Endothelial cell of umbilical vein (primary cell): ENCODE data around the gene ARHGAP22. TPM values are rescaled to one million over a fixed set of nuclear protein-coding genes. Genes with fewer than 3 reads are reported as not detected.

Experiments
- BruUV-seq: library from RNA; stranded (reverse); fragments of 400-500 nt; replicated peaks from 2 replicates; lab custom pipeline; 2021; lab: Mats Ljungman, UMichigan
- CTCF ChIA-PET: fragments of 300-600, 350-600 bp; sonication (Branson Sonifier 250); formaldehyde crosslinking; loops from one replicate; lab custom pipeline; 2021; ENCODE audit warnings: antibody characterized with exemption, inconsistent platforms; lab: Charles Lee
- POLR2A ChIA-PET: fragments of 300-600, 350-600 bp; sonication (Branson Sonifier 250); formaldehyde crosslinking; loops from one replicate; lab custom pipeline; 2021; ENCODE audit warnings: antibody characterized with exemption, inconsistent platforms; lab: Charles Lee
- DNase-seq: peaks from one replicate; pipeline ENCODE4 v3.0.0-alpha.2; 2011; ENCODE audit warnings: low read depth, low spot score
- FAIRE-seq: peaks from 2 replicates; lab custom pipeline; 2011; peaks lifted over from hg19 to GRCh38; lab: Jason Lieb, UNC
- H2AFZ ChIP-seq: 2 replicates; pipeline ENCODE4 v1.6.0; 2012; ENCODE audit warnings: low read depth, low read length, control low read depth, inconsistent platforms
- H3K27ac ChIP-seq: 2 replicates; pipeline ENCODE4 v1.5.1; 2011; ENCODE audit warnings: low read depth, mild to moderate bottlenecking, control low read depth, low read length, moderate library complexity; ENCODE audit not compliant: insufficient read depth
- H3K27me3 ChIP-seq, 2 experiments: 2 replicates each; pipeline versions ENCODE4 v1.6.0 to v1.6.1; 2011; ENCODE audit warnings: low read length in 2 of 2, mixed read lengths in 1 of 2; ENCODE audit not compliant: control insufficient read depth in 2 of 2, insufficient read depth in 2 of 2
- H3K36me3 ChIP-seq, 2 experiments: 2 replicates in 1 of 2; 3 replicates in 1 of 2; pipeline ENCODE4 v1.5.1; 2011; ENCODE audit warnings: low read length in 2 of 2, mild to moderate bottlenecking in 1 of 2, moderate library complexity in 1 of 2; ENCODE audit not compliant: control insufficient read depth in 2 of 2, insufficient read depth in 2 of 2; ENCODE audit errors: extremely low read depth in 1 of 2
- H3K4me1 ChIP-seq: 3 replicates; pipeline ENCODE4 v1.5.1; 2011; ENCODE audit warnings: mild to moderate bottlenecking, low read length; ENCODE audit not compliant: control insufficient read depth, insufficient read depth; ENCODE audit errors: extremely low read depth
- H3K4me2 ChIP-seq: 2 replicates; pipeline ENCODE4 v1.6.1; 2011; ENCODE audit warnings: low read length, control low read depth, mixed read lengths; ENCODE audit not compliant: insufficient read depth
- H3K4me3 ChIP-seq, 3 experiments: fragments of 200-600 bp in 1 of 3; sonication (generic), shearing (Covaris generic) in 1 of 3; replicated peaks in 1 of 3; 2 replicates each; pipeline ENCODE4 v1.5.1; 2011 to 2016; ENCODE audit warnings: control low read depth in 3 of 3, low read length in 3 of 3, mild to moderate bottlenecking in 2 of 3, inconsistent platforms in 1 of 3, low read depth in 1 of 3, moderate library complexity in 1 of 3; ENCODE audit not compliant: insufficient read depth in 1 of 3
- H3K79me2 ChIP-seq: 2 replicates; pipeline ENCODE4 v1.6.0; 2012; ENCODE audit warnings: low read length, inconsistent platforms; ENCODE audit not compliant: control insufficient read depth, insufficient read depth
- H3K9ac ChIP-seq: replicated peaks from 2 replicates; pipeline ENCODE3; 2011; ENCODE audit warnings: low read length, control low read depth; ENCODE audit not compliant: insufficient read depth; ENCODE audit errors: extremely low read depth
- H3K9me1 ChIP-seq: replicated peaks from 3 replicates; pipeline ENCODE4 v1.6.0; 2011; ENCODE audit warnings: mild to moderate bottlenecking, low read length; ENCODE audit not compliant: control insufficient read depth, insufficient read depth; ENCODE audit errors: extremely low read depth
- H3K9me3 ChIP-seq: replicated peaks from 2 replicates; pipeline ENCODE4 v1.5.1; 2012; ENCODE audit warnings: low read length, inconsistent platforms; ENCODE audit not compliant: control insufficient read depth, insufficient read depth
- H4K20me1 ChIP-seq: replicated peaks from 2 replicates; pipeline ENCODE3; 2011; ENCODE audit warnings: mild to moderate bottlenecking, low read length; ENCODE audit not compliant: control insufficient read depth, insufficient read depth; ENCODE audit errors: extremely low read depth
- CTCF ChIP-seq, 2 donors: IDR thresholded peaks; 1 replicate in 1 of 2; 2 replicates in 1 of 2; pipeline ENCODE4 v1.5.1; 2011; ENCODE audit warnings: low read length in 2 of 2, mild to moderate bottlenecking in 2 of 2, moderate library complexity in 2 of 2, control low read depth in 1 of 2, inconsistent platforms in 1 of 2, low read depth in 1 of 2; ENCODE audit not compliant: insufficient read depth in 1 of 2; ENCODE audit errors: extremely low read depth in 1 of 2
- EZH2 ChIP-seq: IDR thresholded peaks from 2 replicates; pipeline ENCODE4 v1.6.1; 2012; ENCODE audit warnings: borderline replicate concordance, low read depth, mild to moderate bottlenecking, moderate library complexity, low read length, inconsistent platforms; ENCODE audit not compliant: severe bottlenecking
- FOS ChIP-seq: IDR thresholded peaks from 2 replicates; pipeline ENCODE4 v1.6.1; 2011; ENCODE audit warnings: mild to moderate bottlenecking, low read length, moderate library complexity, borderline replicate concordance; ENCODE audit not compliant: insufficient read depth
- GATA2 ChIP-seq: IDR thresholded peaks from 2 replicates; pipeline ENCODE4 v1.7.0; 2011; ENCODE audit warnings: low read depth, mild to moderate bottlenecking, moderate library complexity, mixed read lengths, low read length; ENCODE audit not compliant: insufficient read length, insufficient read depth
- JUN ChIP-seq: IDR thresholded peaks from 2 replicates; pipeline ENCODE4 v1.6.1; 2011; ENCODE audit warnings: borderline replicate concordance, low read depth; ENCODE audit not compliant: insufficient read length, insufficient read depth
- MAX ChIP-seq: IDR thresholded peaks from 2 replicates; pipeline ENCODE4 v1.6.1; 2011; ENCODE audit not compliant: insufficient read depth, insufficient read length
- MYC ChIP-seq: IDR thresholded peaks from one replicate; pipeline ENCODE4 v1.6.1; 2011; ENCODE audit warnings: mild to moderate bottlenecking, low read depth, low read length
- POLR2A ChIP-seq: IDR thresholded peaks from 2 replicates; pipeline ENCODE4 v1.6.1; 2012; ENCODE audit warnings: low read depth, mild to moderate bottlenecking, control low read depth, low read length
- POLR2AphosphoS5 ChIP-seq: IDR thresholded peaks from 2 replicates; pipeline ENCODE4 v1.6.1; 2012; ENCODE audit warnings: low read depth, mild to moderate bottlenecking, control low read depth, low read length, moderate library complexity; ENCODE audit not compliant: insufficient read depth
- dilution Hi-C: fragments of 300-500 bp; cut with MboI; formaldehyde crosslinking; loops from one replicate; pipeline ENCODE4 v1.15.0; 2019; ENCODE audit warnings: low sequenced_read_pairs; ENCODE audit not compliant: extremely low pct_ligation_motif_present
- intact Hi-C: fragments of 100-400 bp; cut with micrococcal nuclease; formaldehyde crosslinking; loops from one replicate; pipeline ENCODE4 v1.10.0; 2022
- polyA plus RNA-seq, 4 experiments: library from polyadenylated mRNA; depleted of rRNA in 3 of 4; stranded (reverse) in 3 of 4; unstranded in 1 of 4; fragments of >200 nt; gene quantifications; 2 replicates each; pipeline versions ENCODE4 v1.2.1 to v1.2.3, GENCODE V29; 2011 to 2012; ENCODE audit warnings: missing spikeins in 1 of 4
- total RNA-seq: library from RNA; stranded (reverse); gene quantifications from 2 replicates; pipeline ENCODE4 v1.2.3, GENCODE V29; 2021

The ARHGAP22 gene
- total and polyA plus RNA-seq, 2 donors (not counting 3 experiments of a cell fraction or from before 2014, with no cell fraction given) = 8.6 to 50.3 TPM

GRCh38 chr10:48582970-48583369 lies 21.9 kb downstream of the ARHGAP22 start:
- Histone ChIP-seq H3K9me3 (no peaks in the 10 kb centered on the region), H2AFZ (no peak overlapping the region), H4K20me1 (no peaks in the 10 kb centered on the region), H3K9me1 (no peaks in the 10 kb centered on the region), H3K4me1 (no peaks in the 10 kb centered on the region), H3K4me2 (no peak overlapping the region), H3K27ac (no peak overlapping the region), H3K36me3 (peaks cover 3 to 12% of the 10 kb centered on the region in 2 experiments), H3K4me3 (no peak overlapping the region), H3K79me2 (peaks cover 72% of the 10 kb centered on the region), H3K9ac (no peak overlapping the region), H3K27me3 (no peaks in the 10 kb centered on the region)
- ChIA-PET CTCF (interaction anchor here (1.0 kb wide), 1 partner anchor 25 kb away, joined by 3 read pairs; no protein-coding TSS in a partner anchor), POLR2A (no interaction called here)
- BruUV-seq = no TSS peak
- intact Hi-C loops = no loop called here
- DNase-seq = no peak
- no peak for TF ChIP-seq EZH2
- no peak for TF ChIP-seq CTCF (IDR thresholded peaks at IDR 0.05; ENCODE audit: extremely low read depth in 1 of 2, insufficient read depth in 1 of 2, low read depth in 1 of 2, low read length in 2 of 2)
- no peak for TF ChIP-seq POLR2AphosphoS5
- TF ChIP-seq JUN = no peak
- no peak for TF ChIP-seq GATA2
- no peak for TF ChIP-seq FOS
- dilution Hi-C loops = no loop called here
- FAIRE-seq = no peak

GRCh38 chr10:48580236-48580635 lies 24.6 kb downstream of the ARHGAP22 start:
- no peaks in the 10 kb centered on the region for H3K9me3 ChIP-seq
- DNase-seq (no peak), FAIRE-seq (no peak)
- H3K4me3 ChIP-seq = no peak overlapping the region
- H3K27me3 ChIP-seq = no peaks in the 10 kb centered on the region
- H3K4me1 ChIP-seq = no peaks in the 10 kb centered on the region
- H3K79me2 ChIP-seq = peaks cover 54% of the 10 kb centered on the region
- dilution Hi-C loops = no loop called here
- no peak for TF ChIP-seq MYC
- TF ChIP-seq MAX = no peak
- no peak for TF ChIP-seq POLR2AphosphoS5
- TF ChIP-seq JUN = no peak
- no peak for TF ChIP-seq GATA2
- TF ChIP-seq EZH2 = no peak
- TF ChIP-seq CTCF (IDR thresholded peaks at IDR 0.05; ENCODE audit: extremely low read depth in 1 of 2, insufficient read depth in 1 of 2, low read depth in 1 of 2, low read length in 2 of 2) = no peak
- TF ChIP-seq POLR2A = no peak
- TF ChIP-seq FOS = no peak
- POLR2A ChIA-PET = no interaction called here
- peaks cover 3 to 12% of the 10 kb centered on the region in 2 experiments for H3K36me3 ChIP-seq
- no peak overlapping the region for H3K27ac ChIP-seq
- H3K9ac ChIP-seq = no peak overlapping the region
- no peaks in the 10 kb centered on the region for H3K9me1 ChIP-seq
- H4K20me1 ChIP-seq = no peaks in the 10 kb centered on the region
- H2AFZ ChIP-seq = no peak overlapping the region
- BruUV-seq = no TSS peak
- CTCF ChIA-PET = interaction anchor here (1.3 to 1.7 kb wide), 2 partner anchors 28 to 76 kb away, joined by 3 to 6 read pairs; no protein-coding TSS in a partner anchor
- intact Hi-C loops = no loop called here
- H3K4me2 ChIP-seq = no peak overlapping the region
